Astrocyte of the spinal cord (primary cell): ENCODE data around the gene GNAS-AS1.

ENCODE experiments used
- DNase-seq: peaks from one replicate; pipeline ENCODE4 v3.0.0; 2011; ENCODE audit warnings: low read depth, low spot score
- H3K4me3 ChIP-seq: 2 replicates; pipeline ENCODE4 v1.5.1; 2011; ENCODE audit warnings: low read depth, mild to moderate bottlenecking, low read length, moderate library complexity
- in situ Hi-C: cut with HindIII; loops from 2 replicates; pipeline ENCODE4 v1.10.0; 2017; ENCODE audit warnings: low sequenced_read_pairs
- TF ChIP-seq, protein P1 (sequence below): IDR thresholded peaks from 2 replicates; pipeline ENCODE4 v1.5.1; 2012; ENCODE audit warnings: low read depth, mild to moderate bottlenecking, low read length, inconsistent platforms

The GNAS-AS1 gene

DNA sequence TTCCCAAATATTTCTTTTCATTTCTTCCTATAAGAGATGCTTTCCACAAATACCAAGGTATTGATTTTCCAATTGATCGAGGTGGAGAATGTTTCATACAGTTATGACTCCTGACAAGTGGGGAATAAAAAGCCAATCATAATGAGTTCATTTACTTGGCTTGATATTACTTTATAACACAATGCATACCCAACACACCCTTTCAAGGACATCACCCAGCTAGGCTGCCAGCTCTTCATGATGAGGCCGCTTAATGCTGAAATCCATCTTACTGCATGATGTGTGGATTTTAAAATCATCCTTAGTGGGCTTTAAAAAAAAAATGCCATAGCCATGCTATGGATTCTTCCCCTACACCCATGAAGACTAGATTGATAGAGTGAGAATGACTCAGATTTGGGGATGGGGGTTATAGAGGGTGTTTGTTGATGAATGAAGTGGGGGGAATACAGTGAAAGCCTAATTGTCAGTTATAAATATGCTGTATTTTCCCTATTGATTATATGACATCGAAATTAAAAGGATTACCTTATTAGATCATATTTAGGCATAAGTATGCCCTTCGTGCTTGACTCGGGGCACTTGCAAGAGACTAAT lies 75.9 kb downstream of the GNAS-AS1 start:
- H3K4me3 ChIP-seq = no peak overlapping the region
- in situ Hi-C loops = no loop called here
- no peak for DNase-seq
- TF ChIP-seq, protein P1, sequence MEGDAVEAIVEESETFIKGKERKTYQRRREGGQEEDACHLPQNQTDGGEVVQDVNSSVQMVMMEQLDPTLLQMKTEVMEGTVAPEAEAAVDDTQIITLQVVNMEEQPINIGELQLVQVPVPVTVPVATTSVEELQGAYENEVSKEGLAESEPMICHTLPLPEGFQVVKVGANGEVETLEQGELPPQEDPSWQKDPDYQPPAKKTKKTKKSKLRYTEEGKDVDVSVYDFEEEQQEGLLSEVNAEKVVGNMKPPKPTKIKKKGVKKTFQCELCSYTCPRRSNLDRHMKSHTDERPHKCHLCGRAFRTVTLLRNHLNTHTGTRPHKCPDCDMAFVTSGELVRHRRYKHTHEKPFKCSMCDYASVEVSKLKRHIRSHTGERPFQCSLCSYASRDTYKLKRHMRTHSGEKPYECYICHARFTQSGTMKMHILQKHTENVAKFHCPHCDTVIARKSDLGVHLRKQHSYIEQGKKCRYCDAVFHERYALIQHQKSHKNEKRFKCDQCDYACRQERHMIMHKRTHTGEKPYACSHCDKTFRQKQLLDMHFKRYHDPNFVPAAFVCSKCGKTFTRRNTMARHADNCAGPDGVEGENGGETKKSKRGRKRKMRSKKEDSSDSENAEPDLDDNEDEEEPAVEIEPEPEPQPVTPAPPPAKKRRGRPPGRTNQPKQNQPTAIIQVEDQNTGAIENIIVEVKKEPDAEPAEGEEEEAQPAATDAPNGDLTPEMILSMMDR = no peak

DNA sequence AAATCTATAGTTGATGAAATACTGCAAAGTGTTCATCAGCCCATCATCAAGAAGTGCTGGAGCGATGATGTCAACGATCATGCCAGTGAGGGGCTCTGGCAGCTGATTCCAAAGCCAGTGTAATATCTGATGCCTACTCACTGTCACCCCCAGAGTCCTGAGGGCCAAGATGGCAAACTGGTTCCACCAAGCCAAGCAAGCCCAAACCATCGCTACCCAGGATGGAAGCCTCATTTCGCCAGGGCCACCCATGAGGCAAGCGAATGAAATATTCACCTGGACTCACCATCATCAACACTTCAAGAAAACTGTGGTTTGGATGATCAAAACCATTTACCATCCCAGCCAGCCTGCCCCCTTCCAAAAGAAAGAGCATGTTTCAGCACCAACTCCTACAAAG lies 76.5 kb downstream of the GNAS-AS1 start:
- in situ Hi-C loops = no loop called here
- no peak overlapping the region for H3K4me3 ChIP-seq
- no peak for DNase-seq
- TF ChIP-seq, protein P1 = no peak

DNA sequence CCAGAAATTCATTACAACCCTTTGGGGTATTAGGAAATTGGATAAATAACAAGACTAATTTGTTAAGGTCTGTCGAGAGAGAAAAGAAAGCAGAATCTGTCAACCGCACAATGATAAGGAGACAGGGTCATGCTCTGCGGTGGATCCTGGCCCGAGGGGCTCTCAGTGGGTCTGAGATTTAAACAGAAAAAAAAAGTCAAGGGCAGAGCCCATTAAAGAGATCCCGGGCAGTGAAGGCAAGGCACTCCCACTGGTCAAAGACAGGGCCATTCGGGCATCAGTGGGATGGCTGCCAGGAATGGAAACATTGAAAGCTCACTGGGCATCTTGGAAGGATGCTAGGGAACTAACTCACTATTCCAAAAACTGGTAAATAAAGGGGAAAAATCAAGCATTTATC lies 77.9 kb downstream of the GNAS-AS1 start:
- no peak for DNase-seq
- H3K4me3 ChIP-seq = no peak overlapping the region
- TF ChIP-seq, protein P1 = no peak
- in situ Hi-C loops = no loop called here
